WTC11 (cell line): Measurements from ENCODE around the gene CADM1.

Experiments used
- ATF1 ChIP-seq: sonication (generic); formaldehyde crosslinking; IDR thresholded peaks from 2 replicates; pipeline ENCODE4 v1.8.1; 2023; ENCODE audit warnings: mild to moderate bottlenecking, moderate library complexity, missing genetic modification reagents
- CTCF ChIP-seq: fragments of 200-600 bp; IDR thresholded peaks from 2 replicates; pipeline ENCODE4 v1.8.0; 2022; ENCODE audit warnings: antibody characterized with exemption
- E2F4 ChIP-seq: sonication (generic); formaldehyde crosslinking; IDR thresholded peaks from 2 replicates; pipeline ENCODE4 v1.8.1; 2022; ENCODE audit warnings: low read depth, mild to moderate bottlenecking, moderate library complexity, missing genetic modification reagents, borderline replicate concordance
- ETV6 ChIP-seq: sonication (generic); formaldehyde crosslinking; IDR thresholded peaks from 2 replicates; pipeline ENCODE4 v1.8.1; 2022; ENCODE audit warnings: mild to moderate bottlenecking, missing genetic modification reagents
- KAT7 ChIP-seq: sonication (generic); formaldehyde crosslinking; IDR thresholded peaks from 2 replicates; pipeline ENCODE4 v1.8.1; 2023; ENCODE audit warnings: missing genetic modification reagents, mild to moderate bottlenecking, borderline replicate concordance
- MXD4 ChIP-seq: fragments of 250-450 bp; sonication (Bioruptor Pico); IDR thresholded peaks from 2 replicates; pipeline ENCODE4 v1.8.0; 2021; ENCODE audit warnings: mild to moderate bottlenecking, moderate library complexity, borderline replicate concordance
- NR3C1 ChIP-seq: sonication (generic); formaldehyde crosslinking; conservative IDR thresholded peaks from 2 replicates; pipeline ENCODE4 v1.8.1; 2023; ENCODE audit warnings: low read depth, mild to moderate bottlenecking, missing genetic modification reagents
- SMAD4 ChIP-seq: sonication (generic); formaldehyde crosslinking; IDR thresholded peaks from 2 replicates; pipeline ENCODE4 v1.8.0; 2022; ENCODE audit warnings: mild to moderate bottlenecking, missing genetic modification reagents
- TEAD1 ChIP-seq: sonication (generic); formaldehyde crosslinking; IDR thresholded peaks from 2 replicates; pipeline ENCODE4 v1.8.0; 2022; ENCODE audit warnings: mild to moderate bottlenecking, missing genetic modification reagents
- TEAD4 ChIP-seq: sonication (generic); formaldehyde crosslinking; IDR thresholded peaks from 2 replicates; pipeline ENCODE4 v1.8.0; 2022; ENCODE audit warnings: mild to moderate bottlenecking, missing genetic modification reagents
- ZNF219 ChIP-seq: sonication (generic); formaldehyde crosslinking; IDR thresholded peaks from 2 replicates; pipeline ENCODE4 v1.8.0; 2023; ENCODE audit warnings: missing genetic modification reagents, mild to moderate bottlenecking, borderline replicate concordance
- ZNF281 ChIP-seq: sonication (generic); formaldehyde crosslinking; IDR thresholded peaks from 2 replicates; pipeline ENCODE4 v1.8.0; 2023; ENCODE audit warnings: mild to moderate bottlenecking, missing genetic modification reagents
- ZNF416 ChIP-seq: fragments of 250-450 bp; sonication (Bioruptor Pico); IDR thresholded peaks from 2 replicates; pipeline ENCODE4 v1.9.0; 2021; ENCODE audit warnings: mild to moderate bottlenecking, inconsistent platforms
- TF ChIP-seq, protein P1 (sequence below): sonication (generic); formaldehyde crosslinking; conservative IDR thresholded peaks from 2 replicates; pipeline ENCODE4 v1.8.1; 2022; ENCODE audit warnings: mild to moderate bottlenecking, missing genetic modification reagents

GRCh38 chr11:115500547-115501501, 3.4 kb downstream of the CADM1 start:
- no peak for TF ChIP-seq NR3C1 (CRISPR knock-in tag)
- TF ChIP-seq CTCF, result no peak
- no peak for TF ChIP-seq TEAD4
- TF ChIP-seq ATF1 (CRISPR knock-in tag), result no peak
- TF ChIP-seq E2F4 (CRISPR knock-in tag), result no peak
- no peak for TF ChIP-seq TEAD1 (CRISPR knock-in tag)
- TF ChIP-seq ZNF416, result no peak
- TF ChIP-seq ZNF281, result no peak
- TF ChIP-seq ZNF219 (CRISPR knock-in tag), result no peak
- TF ChIP-seq, protein P1, sequence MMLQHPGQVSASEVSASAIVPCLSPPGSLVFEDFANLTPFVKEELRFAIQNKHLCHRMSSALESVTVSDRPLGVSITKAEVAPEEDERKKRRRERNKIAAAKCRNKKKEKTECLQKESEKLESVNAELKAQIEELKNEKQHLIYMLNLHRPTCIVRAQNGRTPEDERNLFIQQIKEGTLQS (CRISPR knock-in tag), result no peak
- TF ChIP-seq KAT7 (CRISPR knock-in tag), result no peak
- no peak for TF ChIP-seq MXD4
- TF ChIP-seq ETV6 (CRISPR knock-in tag), result no peak
- TF ChIP-seq SMAD4, result no peak
